Stomach (tissue), 9 donors: ENCODE data around the gene AOC1. TPM values are rescaled to one million over a fixed set of nuclear protein-coding genes. Genes with fewer than 3 reads are reported as not detected.

Experiments used
- DNase-seq, 2 donors: peaks; one replicate each; pipeline versions ENCODE4 v3.0.0 to v3.0.0-alpha.2; 2013 to 2019
- H3K27ac ChIP-seq, 5 donors: fragments of 200-600 bp in 4 of 5; sonication (generic) in 4 of 5; one replicate each; pipeline ENCODE4 v1.5.1; 2013 to 2019; ENCODE audit warnings: mild to moderate bottlenecking in 1 of 5, moderate library complexity in 1 of 5
- H3K27me3 ChIP-seq, 3 donors: fragments of 200-600 bp; sonication (generic); one replicate each; pipeline ENCODE4 v1.5.1; 2017 to 2019; ENCODE audit warnings: mixed run types in 1 of 3
- H3K36me3 ChIP-seq, 4 donors: fragments of 200-600 bp; sonication (generic); 1 replicate in 3 of 4; 2 replicates in 1 of 4; pipeline ENCODE4 v1.5.1; 2016 to 2019
- H3K4me1 ChIP-seq, 4 donors: fragments of 200-600 bp; sonication (generic); one replicate each; pipeline ENCODE4 v1.5.1; 2016 to 2019
- H3K4me3 ChIP-seq, 4 donors: fragments of 200-600 bp; sonication (generic) in 3 of 4; one replicate each; pipeline ENCODE4 v1.5.1; 2016 to 2019; ENCODE audit warnings: mild to moderate bottlenecking in 1 of 4
- H3K9me3 ChIP-seq, 4 donors: fragments of 200-600 bp; sonication (generic); one replicate each; pipeline ENCODE4 v1.5.1; 2016 to 2019
- EP300 ChIP-seq: sonication (generic); formaldehyde crosslinking; IDR thresholded peaks from one replicate; pipeline ENCODE4 v1.6.1; 2017; ENCODE audit warnings: antibody characterized with exemption
- POLR2A ChIP-seq, 4 donors: fragments of 450-650 bp; IDR thresholded peaks; one replicate each; pipeline ENCODE4 v1.6.1; 2016; ENCODE audit warnings: antibody characterized with exemption in 4 of 4, control low read depth in 2 of 4, mild to moderate bottlenecking in 1 of 4, moderate library complexity in 1 of 4
- POLR2AphosphoS5 ChIP-seq, 3 donors: sonication (generic); formaldehyde crosslinking; IDR thresholded peaks; one replicate each; pipeline ENCODE4 v1.6.1; 2016; ENCODE audit warnings: antibody characterized with exemption in 3 of 3
- WGBS, 5 donors: extraction: QIAGEN DNeasy Blood & Tissue Kit in 3 of 5; methylation state at CpG; one replicate each; pipeline versions ENCODE4 v1.1.5 to v1.1.7; 2013 to 2018; 5-methylcytosine and 5-hydroxymethylcytosine counted together
- intact Hi-C: fragments of 100-400 bp; cut with DNase I; formaldehyde crosslinking; loops from one replicate; pipeline ENCODE4 v1.15.1; 2023; ENCODE audit warnings: low total_unique reads
- polyA plus RNA-seq, 3 donors: library from polyadenylated mRNA; stranded (reverse); fragments of 200-250 nt; gene quantifications; one replicate each; pipeline ENCODE4 v1.2.3, GENCODE V29; 2013
- total RNA-seq, 5 donors: library from RNA; depleted of rRNA; stranded (reverse); fragments of >200 nt; gene quantifications; one replicate each; pipeline versions ENCODE4 v1.1.0 to v1.2.3, GENCODE V29; 2014 to 2016
- TF ChIP-seq, protein P1 (sequence below), 7 experiments: fragments of 450-650 bp in 4 of 7; fragments of 200-600 bp in 3 of 7; sonication (generic) in 3 of 7; IDR thresholded peaks; one replicate each; pipeline ENCODE4 v1.5.1; 2016 to 2019; ENCODE audit warnings: antibody characterized with exemption in 7 of 7, control low read depth in 2 of 7, mild to moderate bottlenecking in 1 of 7
- donor health status: healthy with polysubstance abuse.
- donor health status: Bipolar disorder and iron deficiency.
- donor health status: healthy.

AOC1 gene
- total and polyA plus RNA-seq, 8 donors, result 0.31 to 105 (median 1.0) TPM; not detected in 2

DNA sequence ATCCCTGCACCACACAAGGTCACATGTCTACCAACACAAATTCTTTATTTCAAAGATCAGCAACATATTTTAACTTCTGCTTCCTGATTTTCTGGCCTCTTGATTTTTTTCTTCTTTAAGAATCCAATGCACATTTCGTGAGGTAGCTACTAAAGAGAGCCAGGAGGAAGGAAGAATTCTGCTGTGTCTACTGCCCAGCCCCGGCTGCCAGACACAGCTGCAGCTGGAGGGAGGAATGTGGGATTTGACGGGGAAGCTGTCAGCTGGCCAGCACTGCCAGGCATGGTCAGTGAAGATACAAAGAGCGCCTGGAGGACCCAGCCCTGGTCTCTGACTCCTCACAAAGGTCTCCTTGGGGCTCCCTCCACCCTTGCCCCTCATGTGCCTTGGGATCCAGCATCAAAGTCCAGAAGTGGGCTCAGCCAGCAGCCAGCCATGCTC lies 6.9 kb upstream of the AOC1 start:
- intact Hi-C loops, result no loop called here
- H3K36me3 ChIP-seq, result no peaks in the 10 kb centered on the region
- no peaks in the 10 kb centered on the region for H3K9me3 ChIP-seq
- peak in 1 of 2 donors; percentile 66 for DNase-seq
- TF ChIP-seq POLR2A (IDR thresholded peaks at IDR 0.05) (no peak), EP300 (no peak)
- TF ChIP-seq, protein P1, sequence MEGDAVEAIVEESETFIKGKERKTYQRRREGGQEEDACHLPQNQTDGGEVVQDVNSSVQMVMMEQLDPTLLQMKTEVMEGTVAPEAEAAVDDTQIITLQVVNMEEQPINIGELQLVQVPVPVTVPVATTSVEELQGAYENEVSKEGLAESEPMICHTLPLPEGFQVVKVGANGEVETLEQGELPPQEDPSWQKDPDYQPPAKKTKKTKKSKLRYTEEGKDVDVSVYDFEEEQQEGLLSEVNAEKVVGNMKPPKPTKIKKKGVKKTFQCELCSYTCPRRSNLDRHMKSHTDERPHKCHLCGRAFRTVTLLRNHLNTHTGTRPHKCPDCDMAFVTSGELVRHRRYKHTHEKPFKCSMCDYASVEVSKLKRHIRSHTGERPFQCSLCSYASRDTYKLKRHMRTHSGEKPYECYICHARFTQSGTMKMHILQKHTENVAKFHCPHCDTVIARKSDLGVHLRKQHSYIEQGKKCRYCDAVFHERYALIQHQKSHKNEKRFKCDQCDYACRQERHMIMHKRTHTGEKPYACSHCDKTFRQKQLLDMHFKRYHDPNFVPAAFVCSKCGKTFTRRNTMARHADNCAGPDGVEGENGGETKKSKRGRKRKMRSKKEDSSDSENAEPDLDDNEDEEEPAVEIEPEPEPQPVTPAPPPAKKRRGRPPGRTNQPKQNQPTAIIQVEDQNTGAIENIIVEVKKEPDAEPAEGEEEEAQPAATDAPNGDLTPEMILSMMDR (IDR thresholded peaks at IDR 0.05), result no peak
- H3K4me3 ChIP-seq, result no peak overlapping the region
- 16 to 29% (median 22%) methylated on average over 4 of the region's 4 CpGs for WGBS, 5 donors
- H3K27me3 ChIP-seq, result peaks cover 0 to 8% (median 0%) of the 10 kb centered on the region in 3 donors
- no peak overlapping the region for H3K27ac ChIP-seq
- peaks cover 0 to 7% (median 3%) of the 10 kb centered on the region in 4 donors for H3K4me1 ChIP-seq

DNA sequence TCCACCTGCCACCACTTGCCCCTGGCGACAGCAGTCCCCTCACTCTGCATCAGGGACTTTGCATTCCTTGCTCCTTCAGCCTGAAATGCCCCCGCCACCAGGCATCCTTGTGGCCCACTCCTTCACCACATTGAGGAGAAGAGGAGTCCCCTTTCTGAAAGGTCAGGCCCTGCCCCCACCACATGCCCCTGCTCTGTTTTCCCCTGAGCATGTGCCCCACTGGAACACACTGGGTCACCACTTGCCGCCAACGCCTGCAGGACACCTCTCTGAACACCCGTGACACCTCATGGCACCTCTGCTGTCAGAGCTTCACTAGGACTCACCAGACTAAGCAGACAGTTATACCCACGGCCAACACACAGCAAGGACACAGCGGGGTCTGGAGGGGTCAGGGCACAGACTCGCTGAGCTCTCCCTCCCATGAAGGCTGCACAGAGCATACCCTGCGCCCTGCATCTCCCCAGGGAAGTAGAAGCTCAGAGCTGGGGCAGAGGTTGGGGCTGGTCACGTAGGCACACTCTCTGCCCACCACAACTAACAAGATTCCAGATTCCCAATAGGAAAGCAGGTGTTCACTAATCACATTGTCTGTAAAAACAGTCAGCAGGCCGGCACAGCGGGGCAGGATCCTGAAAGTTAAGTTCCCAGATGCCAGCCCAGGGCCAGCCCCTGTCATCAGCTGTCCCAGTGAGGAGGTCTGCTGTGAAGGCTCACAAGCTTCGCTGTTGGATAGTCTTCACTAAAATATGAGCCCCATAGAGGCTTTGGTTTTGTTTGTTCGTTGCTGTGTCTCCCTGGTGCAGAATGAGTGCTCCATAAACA lies 5.8 kb upstream of the AOC1 start:
- H3K9me3 ChIP-seq, result no peaks in the 10 kb centered on the region
- H3K4me3 ChIP-seq, result no peak overlapping the region
- H3K4me1 ChIP-seq, result peaks cover 0 to 7% (median 3%) of the 10 kb centered on the region in 4 donors
- H3K27me3 ChIP-seq, result peaks cover 0 to 12% (median 0%) of the 10 kb centered on the region in 3 donors
- DNase-seq, result no peak
- no peak for TF ChIP-seq POLR2A (IDR thresholded peaks at IDR 0.05)
- TF ChIP-seq, protein P1 (IDR thresholded peaks at IDR 0.05), result no peak
- no peak for TF ChIP-seq POLR2AphosphoS5 (IDR thresholded peaks at IDR 0.05)
- no peak for TF ChIP-seq EP300
- H3K36me3 ChIP-seq, result no peaks in the 10 kb centered on the region
- intact Hi-C loops, result no loop called here
- H3K27ac ChIP-seq, result no peak overlapping the region
- WGBS, 5 donors, result 85 to 93% (median 87%) methylated on average over 13 to 14 of the region's 14 CpGs

DNA sequence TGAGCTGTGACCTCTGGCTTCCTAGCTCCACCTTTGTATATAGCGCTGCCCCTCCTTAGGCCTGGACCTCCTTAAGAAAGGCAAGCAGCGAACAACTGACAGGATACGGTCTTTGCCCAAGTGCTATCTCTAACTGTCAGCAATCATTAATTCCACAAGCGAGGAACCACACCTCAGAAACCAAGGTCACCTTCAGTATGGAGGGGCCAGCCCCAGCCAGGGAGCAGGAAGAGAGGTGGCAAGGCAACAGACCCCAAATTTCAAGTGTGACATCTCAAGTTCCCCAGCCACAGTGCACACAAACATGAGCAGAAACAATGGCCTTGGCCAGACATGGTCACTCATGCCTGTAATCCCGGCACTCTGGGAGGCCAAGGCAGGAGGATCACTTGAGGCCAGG lies 4.8 kb upstream of the AOC1 start:
- Histone ChIP-seq H3K4me3 (no peak overlapping the region), H3K4me1 (peaks cover 0 to 7% (median 3%) of the 10 kb centered on the region in 4 donors), H3K27me3 (peaks cover 0 to 22% (median 0%) of the 10 kb centered on the region in 3 donors), H3K27ac (no peak overlapping the region), H3K9me3 (no peaks in the 10 kb centered on the region), H3K36me3 (no peaks in the 10 kb centered on the region)
- WGBS, 5 donors, result 73 to 88% (median 82%) methylated on average over 4 to 5 of the region's 5 CpGs
- intact Hi-C loops, result no loop called here
- TF ChIP-seq EP300 (no peak), POLR2A (IDR thresholded peaks at IDR 0.05) (no peak)
- no peak for DNase-seq

DNA sequence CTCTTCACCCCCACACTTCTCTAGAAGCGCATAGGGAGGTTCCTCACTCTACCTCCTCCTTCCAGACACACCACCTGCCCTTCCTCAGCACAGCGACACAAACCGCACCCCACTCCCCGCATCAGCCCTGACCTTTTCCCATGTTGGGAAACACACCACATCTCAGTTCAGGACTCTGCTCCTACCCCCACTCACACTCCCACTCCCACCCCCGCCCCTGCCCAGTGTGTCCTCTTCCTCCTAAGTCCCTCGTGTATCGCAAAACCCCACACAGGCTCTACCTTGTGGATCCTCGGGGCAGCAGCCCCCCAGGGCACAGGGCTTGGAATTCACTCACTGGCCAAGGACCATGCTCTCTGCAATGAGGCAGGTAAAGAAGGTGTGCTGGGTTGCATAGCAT lies 4.2 kb upstream of the AOC1 start:
- DNase-seq, result no peak
- Histone ChIP-seq H3K9me3 (no peaks in the 10 kb centered on the region), H3K36me3 (no peaks in the 10 kb centered on the region), H3K27ac (no peak overlapping the region), H3K4me3 (no peak overlapping the region), H3K27me3 (peaks cover 0 to 28% (median 0%) of the 10 kb centered on the region in 3 donors), H3K4me1 (peaks cover 0 to 7% (median 3%) of the 10 kb centered on the region in 4 donors)
- WGBS, 5 donors, result 85 to 90% (median 89%) methylated on average over 8 of the region's 8 CpGs
- intact Hi-C loops, result no loop called here
- TF ChIP-seq, protein P1 (IDR thresholded peaks at IDR 0.05), result no peak
- TF ChIP-seq EP300 (no peak), POLR2A (IDR thresholded peaks at IDR 0.05) (no peak), POLR2AphosphoS5 (IDR thresholded peaks at IDR 0.05) (no peak)
